HepG2 (cell line): Measurements from ENCODE around the gene FAAP20. TPM values are rescaled to one million over a fixed set of nuclear protein-coding genes. Genes with fewer than 3 reads are reported as not detected.

Experiments used
- ATF7 ChIP-seq, 2 experiments: fragments of 450-650 bp in 1 of 2; sonication (generic) in 1 of 2; formaldehyde crosslinking in 1 of 2; IDR thresholded peaks; 2 replicates each; pipeline versions ENCODE4 v1.4.0 to v1.6.1; 2016 to 2020; ENCODE audit warnings: antibody characterized with exemption in 1 of 2, mild to moderate bottlenecking in 1 of 2, missing genetic modification reagents in 1 of 2
- CREM ChIP-seq, 2 experiments: sonication (generic) in 1 of 2; formaldehyde crosslinking in 1 of 2; IDR thresholded peaks; 2 replicates each; pipeline versions ENCODE4 v1.4.0 to v1.6.1; 2016 to 2020; ENCODE audit warnings: antibody characterized with exemption in 1 of 2, mild to moderate bottlenecking in 1 of 2, missing genetic modification reagents in 1 of 2
- E2F5 ChIP-seq: sonication (generic); formaldehyde crosslinking; conservative IDR thresholded peaks from 2 replicates; pipeline ENCODE4 v1.4.0; 2020; ENCODE audit warnings: missing genetic modification reagents
- FOXK1 ChIP-seq: sonication (generic); formaldehyde crosslinking; IDR thresholded peaks from 2 replicates; pipeline ENCODE4 v1.4.0; 2020; ENCODE audit warnings: low read depth, missing genetic modification reagents, borderline replicate concordance
- KDM1A ChIP-seq: IDR thresholded peaks from 2 replicates; pipeline ENCODE4 v1.6.1; 2016; ENCODE audit warnings: missing compliant biosample characterization
- MED1 ChIP-seq: sonication (generic); formaldehyde crosslinking; IDR thresholded peaks from 2 replicates; pipeline ENCODE4 v1.4.0; 2020; ENCODE audit warnings: missing genetic modification reagents
- MTERF4 ChIP-seq: sonication (generic); formaldehyde crosslinking; IDR thresholded peaks from 2 replicates; pipeline ENCODE4 v1.8.0; 2023; ENCODE audit warnings: mild to moderate bottlenecking, missing genetic modification reagents
- NFE2 ChIP-seq: sonication (generic); formaldehyde crosslinking; IDR thresholded peaks from 2 replicates; pipeline ENCODE4 v1.4.0; 2020; ENCODE audit warnings: missing genetic modification reagents
- POLR2AphosphoS5 ChIP-seq: IDR thresholded peaks from 2 replicates; pipeline ENCODE4 v1.6.1; 2012; ENCODE audit warnings: low read depth, low read length
- SOX13 ChIP-seq, 3 experiments: fragments of 450-650 bp in 1 of 3; sonication (generic) in 1 of 3; formaldehyde crosslinking in 1 of 3; IDR thresholded peaks in 2 of 3; conservative IDR thresholded peaks in 1 of 3; 2 replicates each; pipeline versions ENCODE4 v1.5.0 to v1.6.1; 2016 to 2020; ENCODE audit warnings: antibody characterized with exemption in 1 of 3, mild to moderate bottlenecking in 1 of 3, missing compliant biosample characterization in 1 of 3, missing genetic modification reagents in 1 of 3, moderate library complexity in 1 of 3
- SP5 ChIP-seq: IDR thresholded peaks from 2 replicates; pipeline ENCODE4 v1.6.1; 2016; ENCODE audit warnings: low read depth, borderline replicate concordance
- TBX3 ChIP-seq: fragments of 450-650 bp; IDR thresholded peaks from 2 replicates; pipeline ENCODE4 v1.6.1; 2017; ENCODE audit warnings: antibody characterized with exemption, mild to moderate bottlenecking, inconsistent platforms, borderline replicate concordance
- TSC22D2 ChIP-seq: sonication (generic); formaldehyde crosslinking; IDR thresholded peaks from 2 replicates; pipeline ENCODE4 v1.5.1; 2020; ENCODE audit warnings: missing genetic modification reagents, mild to moderate bottlenecking, borderline replicate concordance
- ZNF136 ChIP-seq: sonication (generic); formaldehyde crosslinking; IDR thresholded peaks from 2 replicates; pipeline ENCODE4 v1.8.1; 2022; ENCODE audit warnings: low read depth, mild to moderate bottlenecking, moderate library complexity, missing genetic modification reagents
- ZNF235 ChIP-seq: sonication (generic); formaldehyde crosslinking; IDR thresholded peaks from 2 replicates; pipeline ENCODE4 v1.8.1; 2023; ENCODE audit warnings: mild to moderate bottlenecking, missing genetic modification reagents, borderline replicate concordance
- ZNF256 ChIP-seq: sonication (generic); formaldehyde crosslinking; conservative IDR thresholded peaks from 2 replicates; pipeline ENCODE4 v1.4.0; 2020; ENCODE audit warnings: missing genetic modification reagents
- ZNF281 ChIP-seq: sonication (generic); formaldehyde crosslinking; IDR thresholded peaks from 2 replicates; pipeline ENCODE4 v1.4.0; 2020; ENCODE audit warnings: missing genetic modification reagents, borderline replicate concordance
- ZNF468 ChIP-seq: sonication (generic); formaldehyde crosslinking; IDR thresholded peaks from 2 replicates; pipeline ENCODE4 v1.8.0; 2022; ENCODE audit warnings: mild to moderate bottlenecking, moderate library complexity, missing genetic modification reagents
- ZNF768 ChIP-seq: sonication (generic); formaldehyde crosslinking; IDR thresholded peaks from 2 replicates; pipeline ENCODE4 v1.4.0; 2020; ENCODE audit warnings: missing genetic modification reagents
- ZSCAN5A ChIP-seq: sonication (generic); formaldehyde crosslinking; IDR thresholded peaks from 2 replicates; pipeline ENCODE4 v1.8.0; 2022; ENCODE audit warnings: mild to moderate bottlenecking, missing genetic modification reagents, borderline replicate concordance
- polyA plus RNA-seq, 8 experiments: library from polyadenylated mRNA; depleted of rRNA in 3 of 8; stranded (reverse) in 7 of 8; unstranded in 1 of 8; fragments of >200 nt; fragmentation: Illumina TruSeq in 4 of 8; extraction: Trizol in 4 of 8; gene quantifications; 2 replicates each; pipeline versions ENCODE4 v1.2.1 to v1.2.3, GENCODE V29; 2011 to 2016; ENCODE audit warnings: low read depth in 4 of 8, missing spikeins in 1 of 8, mixed read lengths in 1 of 8; ENCODE audit not compliant: insufficient read depth in 1 of 8
- total RNA-seq, 5 experiments: library from RNA; depleted of rRNA; stranded (reverse); fragments of >200 nt; fragmentation: Illumina TruSeq; extraction: Trizol; gene quantifications; 2 replicates each; pipeline ENCODE4 v1.2.3, GENCODE V29; 2016; ENCODE audit warnings: low read depth in 1 of 5

FAAP20 gene
- total and polyA plus RNA-seq, 2 of the 13 experiments (the other 11 are each of a cell fraction or from before 2014, with no cell fraction given) = 9.6 to 10.8 TPM

- TF ChIP-seq ZSCAN5A (no peak), E2F5 (CRISPR knock-in tag) (no peak), ZNF768 (CRISPR knock-in tag) (peak; percentile 5; the same call in 1 of the 2 replicates), ZNF256 (CRISPR knock-in tag) (no peak), SP5 (CRISPR knock-in tag) (peak; percentile 80; the same call in 1 of the 2 replicates), NFE2 (CRISPR knock-in tag) (no peak), ZNF235 (CRISPR knock-in tag) (0 out of 2 replicates have a peak, but pooled peaks have one; percentile 35), SOX13 (IDR thresholded peaks at IDR 0.05) (no peak), SOX13 (CRISPR knock-in tag; conservative IDR thresholded peaks at IDR 0.05 in 1 of 2, IDR thresholded peaks at IDR 0.05 in 1 of 2) (peak in 1 of 2 experiments; percentile 93; a peak in 2 of 4 replicates), MTERF4 (CRISPR knock-in tag) (0 out of 2 replicates have a peak, but pooled peaks have one; percentile 46), MED1 (CRISPR knock-in tag) (peak; percentile 84), ZNF281 (CRISPR knock-in tag) (peak; percentile 32; the same call in 1 of the 2 replicates), ZNF468 (0 out of 2 replicates have a peak, but pooled peaks have one; percentile 57), TSC22D2 (0 out of 2 replicates have a peak, but pooled peaks have one; percentile 48), KDM1A (CRISPR knock-in tag) (0 out of 2 replicates have a peak, but pooled peaks have one; percentile 58), CREM (IDR thresholded peaks at IDR 0.05) (peak; percentile 79), CREM (CRISPR knock-in tag; IDR thresholded peaks at IDR 0.05) (no peak), TBX3 (0 out of 2 replicates have a peak, but pooled peaks have one; percentile 40), ZNF136 (no peak), FOXK1 (CRISPR knock-in tag) (peak; percentile 85), ATF7 (IDR thresholded peaks at IDR 0.05) (no peak), ATF7 (CRISPR knock-in tag; IDR thresholded peaks at IDR 0.05) (0 out of 2 replicates have a peak, but pooled peaks have one; percentile 27), POLR2AphosphoS5 (no peak; the same call in 1 of the 2 replicates)
These were observed 39.6 kb upstream of the FAAP20 start (continued) for GRCh38 chr1:2233997-2234761.
